H1 (cell line): ENCODE results near the gene TEAD1. TPM values are rescaled to one million over a fixed set of nuclear protein-coding genes. Genes with fewer than 3 reads are reported as not detected.

Experiments
- CTCF ChIA-PET: fragments of 300-600 bp; sonication (Branson Sonifier 250); formaldehyde crosslinking; loops from one replicate; lab custom pipeline; 2021; ENCODE audit not compliant: partially characterized antibody; lab: Charles Lee
- POLR2A ChIA-PET: fragments of 300-600 bp; sonication (Branson Sonifier 250); formaldehyde crosslinking; loops from one replicate; lab custom pipeline; 2021; ENCODE audit warnings: inconsistent platforms; ENCODE audit not compliant: partially characterized antibody; lab: Charles Lee
- DNase-seq, 2 experiments: peaks; one replicate each; pipeline versions ENCODE4 v3.0.0 to v3.0.0-alpha.2; 2010 to 2022; ENCODE audit warnings: low spot score in 2 of 2, low read depth in 1 of 2, mixed read lengths in 1 of 2
- FAIRE-seq: peaks from 2 replicates; lab custom pipeline; 2011; peaks lifted over from hg19 to GRCh38; lab: Jason Lieb, UNC
- H2AFZ ChIP-seq: 2 replicates; pipeline ENCODE4 v1.8.1; 2012; ENCODE audit warnings: low read length, inconsistent platforms
- H2AK5ac ChIP-seq: 2 replicates; pipeline ENCODE4 v1.6.1; 2013; ENCODE audit warnings: low read depth, low read length
- H2BK120ac ChIP-seq: replicated peaks from 2 replicates; pipeline ENCODE3; 2013; ENCODE audit warnings: low read depth, low read length, inconsistent platforms
- H2BK12ac ChIP-seq: 2 replicates; pipeline ENCODE4 v1.6.1; 2013; ENCODE audit warnings: low read depth, low read length
- H2BK15ac ChIP-seq: 2 replicates; pipeline ENCODE4 v1.6.1; 2013; ENCODE audit warnings: low read length
- H2BK20ac ChIP-seq: 2 replicates; pipeline ENCODE4 v1.6.1; 2013; ENCODE audit warnings: low read length
- H2BK5ac ChIP-seq: 2 replicates; pipeline ENCODE4 v1.6.1; 2013; ENCODE audit warnings: low read depth, low read length
- H3K14ac ChIP-seq: 2 replicates; pipeline ENCODE4 v1.6.1; 2013; ENCODE audit warnings: inconsistent platforms; ENCODE audit not compliant: insufficient read length
- H3K18ac ChIP-seq: 2 replicates; pipeline ENCODE4 v1.6.1; 2013; ENCODE audit warnings: low read length; ENCODE audit errors: extremely low read depth
- H3K23ac ChIP-seq: 2 replicates; pipeline ENCODE4 v1.6.1; 2013; ENCODE audit warnings: inconsistent platforms; ENCODE audit not compliant: insufficient read length
- H3K23me2 ChIP-seq: 2 replicates; pipeline ENCODE4 v1.6.1; 2013; ENCODE audit warnings: low read depth, low read length
- H3K27ac ChIP-seq: 2 replicates; pipeline ENCODE4 v1.6.1; 2011; ENCODE audit warnings: low read depth, low read length, inconsistent platforms
- H3K27me3 ChIP-seq, 4 experiments: replicated peaks in 1 of 4; 1 replicate in 1 of 4; 2 replicates in 3 of 4; pipeline versions ENCODE4 v1.6.1 to v1.8.1; 2011 to 2013; ENCODE audit warnings: low read length in 3 of 4, mild to moderate bottlenecking in 3 of 4, inconsistent platforms in 2 of 4, mixed read lengths in 2 of 4, moderate library complexity in 1 of 4; ENCODE audit not compliant: control insufficient read depth in 3 of 4, insufficient read depth in 3 of 4; ENCODE audit errors: extremely low read depth in 1 of 4
- H3K36me3 ChIP-seq, 4 experiments: 2 replicates each; pipeline versions ENCODE4 v1.6.1 to v1.8.1; 2011 to 2013; ENCODE audit warnings: mild to moderate bottlenecking in 4 of 4, low read length in 3 of 4, moderate library complexity in 2 of 4, control low read depth in 1 of 4, inconsistent platforms in 1 of 4; ENCODE audit not compliant: insufficient read depth in 4 of 4, control insufficient read depth in 2 of 4
- H3K4ac ChIP-seq: replicated peaks from 2 replicates; pipeline ENCODE3; 2013; ENCODE audit warnings: low read length, low read depth, mixed read lengths, inconsistent platforms; ENCODE audit not compliant: insufficient read length
- H3K4me1 ChIP-seq, 4 experiments: replicated peaks in 1 of 4; 1 replicate in 1 of 4; 2 replicates in 3 of 4; pipeline versions ENCODE4 v1.6.1 to v1.8.1; 2011 to 2013; ENCODE audit warnings: low read length in 3 of 4, inconsistent platforms in 2 of 4, mixed read lengths in 1 of 4; ENCODE audit not compliant: insufficient read depth in 4 of 4, control insufficient read depth in 3 of 4
- H3K4me2 ChIP-seq, 2 experiments: 2 replicates each; pipeline versions ENCODE4 v1.6.1 to v1.8.1; 2011 to 2013; ENCODE audit warnings: low read depth in 2 of 2, low read length in 2 of 2, control low read depth in 1 of 2, inconsistent platforms in 1 of 2, mild to moderate bottlenecking in 1 of 2; ENCODE audit not compliant: insufficient read depth in 1 of 2
- H3K4me3 ChIP-seq, 4 experiments: fragments of 200-600, 300-600 bp in 1 of 4; sonication (generic), shearing (Covaris generic), sonication (Bioruptor Twin) in 1 of 4; 2 replicates each; pipeline versions ENCODE4 v1.5.1 to v1.8.1; 2011 to 2016; ENCODE audit warnings: low read length in 4 of 4, low read depth in 3 of 4, control low read depth in 2 of 4, inconsistent platforms in 2 of 4, mild to moderate bottlenecking in 2 of 4, mixed read lengths in 1 of 4, moderate library complexity in 1 of 4; ENCODE audit not compliant: insufficient read depth in 2 of 4; ENCODE audit errors: extremely low read depth in 1 of 4
- H3K56ac ChIP-seq: replicated peaks from 2 replicates; pipeline ENCODE3; 2013; ENCODE audit warnings: low read depth, mild to moderate bottlenecking, mixed read lengths, low read length, inconsistent platforms; ENCODE audit not compliant: insufficient read length
- H3K79me1 ChIP-seq: 2 replicates; pipeline ENCODE4 v1.6.1; 2013; ENCODE audit warnings: low read depth, low read length, control low read depth
- H3K79me2 ChIP-seq, 2 experiments: 2 replicates each; pipeline versions ENCODE4 v1.6.1 to v1.8.1; 2012 to 2013; ENCODE audit warnings: low read length in 2 of 2, mild to moderate bottlenecking in 2 of 2, inconsistent platforms in 1 of 2; ENCODE audit not compliant: insufficient read depth in 2 of 2, control insufficient read depth in 1 of 2
- H3K9ac ChIP-seq, 4 experiments: replicated peaks in 1 of 4; 1 replicate in 1 of 4; 2 replicates in 3 of 4; pipeline versions ENCODE4 v1.6.1 to v1.8.1; 2011 to 2013; ENCODE audit warnings: low read depth in 3 of 4, low read length in 3 of 4, control low read depth in 2 of 4, mild to moderate bottlenecking in 2 of 4, moderate library complexity in 2 of 4, inconsistent platforms in 1 of 4; ENCODE audit errors: extremely low read depth in 1 of 4
- H3K9me3 ChIP-seq, 2 experiments: 2 replicates each; pipeline versions ENCODE4 v1.6.1 to v1.8.1; 2012 to 2013; ENCODE audit warnings: mild to moderate bottlenecking in 2 of 2, moderate library complexity in 2 of 2, control low read depth in 1 of 2, inconsistent platforms in 1 of 2, low read depth in 1 of 2, low read length in 1 of 2, mixed read lengths in 1 of 2; ENCODE audit not compliant: insufficient read depth in 2 of 2
- H4K20me1 ChIP-seq, 2 experiments: replicated peaks in 1 of 2; 2 replicates each; pipeline versions ENCODE3 to v1.8.1; 2011 to 2013; ENCODE audit warnings: inconsistent platforms in 2 of 2, low read length in 2 of 2, mild to moderate bottlenecking in 1 of 2; ENCODE audit not compliant: insufficient read depth in 2 of 2, control insufficient read depth in 1 of 2
- H4K5ac ChIP-seq: 2 replicates; pipeline ENCODE4 v1.6.1; 2013; ENCODE audit warnings: low read length, low read depth, mixed read lengths, inconsistent platforms; ENCODE audit not compliant: insufficient read length
- H4K8ac ChIP-seq: 2 replicates; pipeline ENCODE4 v1.8.0; 2013; ENCODE audit warnings: mild to moderate bottlenecking, moderate library complexity, low read length, inconsistent platforms; ENCODE audit not compliant: insufficient read depth; ENCODE audit errors: extremely low read depth
- H4K91ac ChIP-seq: replicated peaks from 2 replicates; pipeline ENCODE3; 2013; ENCODE audit warnings: low read length, mixed read lengths, inconsistent platforms; ENCODE audit not compliant: insufficient read length
- CBX8 ChIP-seq: fragments of 300-800, 300-1000 bp; sonication (generic); IDR thresholded peaks from 2 replicates; pipeline ENCODE4 v1.7.1; 2016; ENCODE audit warnings: low read depth, low read length, borderline replicate concordance
- WGBS, 2 experiments: shearing (Covaris generic) in 1 of 2; methylation state at CpG; one replicate each; pipeline versions ENCODE4 v1.1.6 to v1.1.7; 2013 to 2015; ENCODE audit warnings: low lambda C conversion rate in 2 of 2, mixed read lengths in 2 of 2, inconsistent platforms in 1 of 2, low coverage in 1 of 2, missing lambda C conversion rate in 1 of 2; ENCODE audit not compliant: insufficient replicate concordance in 2 of 2, insufficient coverage in 1 of 2, insufficient read length in 1 of 2; ENCODE audit errors: extremely low coverage in 1 of 2, missing lambda C conversion rate in 1 of 2; 5-methylcytosine and 5-hydroxymethylcytosine counted together
- polyA plus RNA-seq, 7 experiments: library from polyadenylated mRNA; depleted of rRNA in 3 of 7; stranded (reverse) in 5 of 7; unstranded in 2 of 7; fragments of >200 nt in 5 of 7; fragments of 200-250 nt in 2 of 7; gene quantifications; 1 replicate in 5 of 7; 2 replicates in 1 of 7; 4 replicates in 1 of 7; pipeline versions ENCODE4 v1.2.1 to v1.2.3, GENCODE V29; 2011 to 2013; ENCODE audit warnings: missing spikeins in 2 of 7, mixed read lengths in 2 of 7
- total RNA-seq: library from RNA; stranded (reverse); fragmentation: NEBNext Ultra II Directional; extraction: Animal tissue kit (Norgen Biotek cat#: 25700); gene quantifications from 2 replicates; pipeline ENCODE4 v1.2.1, GENCODE V29; 2021

TEAD1 gene
- total and polyA plus RNA-seq, 2 of the 8 experiments (the other 6 are each of a cell fraction or from before 2014, with no cell fraction given), result 15.6 to 67.4 TPM

- Histone ChIP-seq H3K4me3 (no peak overlapping the region), H2BK5ac (no peak overlapping the region), H3K18ac (no peak overlapping the region), H3K9me3 (no peaks in the 10 kb centered on the region), H3K36me3 (no peaks in the 10 kb centered on the region), H3K79me1 (no peaks in the 10 kb centered on the region), H2BK20ac (no peak overlapping the region), H3K14ac (no peak overlapping the region), H3K27me3 (no peaks in the 10 kb centered on the region), H2BK12ac (no peak overlapping the region), H3K4ac (no peak overlapping the region), H3K56ac (no peak overlapping the region), H3K23me2 (no peaks in the 10 kb centered on the region; the same call in 1 of the 2 replicates), H3K23ac (no peak overlapping the region), H2AFZ (no peak overlapping the region), H4K5ac (no peak overlapping the region), H3K27ac (no peak overlapping the region), H4K91ac (no peak overlapping the region), H4K20me1 (no peaks in the 10 kb centered on the region), H2BK120ac (no peak overlapping the region), H2BK15ac (no peak overlapping the region), H3K4me2 (no peak overlapping the region), H2AK5ac (no peak overlapping the region), H3K4me1 (no peaks in the 10 kb centered on the region; a peak in 1 of 7 replicates), H4K8ac (no peak overlapping the region), H3K9ac (no peak overlapping the region), H3K79me2 (no peaks in the 10 kb centered on the region)
- ChIA-PET POLR2A (no interaction called here), CTCF (interaction anchor here (0.6 to 13.1 kb wide), 2 partner anchors 18 to 227 kb away, joined by 3 to 116 read pairs; no protein-coding TSS in a partner anchor)
- FAIRE-seq, result no peak
- no peak for TF ChIP-seq CBX8
- no peak for DNase-seq
- WGBS, 2 experiments, result 92% methylated on average over 7 of the region's 7 CpGs; no CpG with 5 or more reads in 1 of the 2 experiments
Measured at GRCh38 chr11:12983336-12983735, 309.1 kb downstream of the TEAD1 start.
